HepG2 (cell line): ENCODE data around the gene PLIN3. TPM values are rescaled to one million over a fixed set of nuclear protein-coding genes. Genes with fewer than 3 reads are reported as not detected.

ENCODE experiments used
- ATAC-seq: fragments of 200-7000 bp; cut with Tn5 transposase; 3 replicates; pipeline ENCODE4 v1.9.1; 2020; ENCODE audit warnings: mild to moderate bottlenecking, moderate library complexity
- BruUV-seq: library from RNA; stranded (reverse); fragments of 400-500 nt; replicated peaks from 2 replicates; lab custom pipeline; 2021; lab: Mats Ljungman, UMichigan
- CTCF ChIA-PET: fragments of 300-600 bp; formaldehyde crosslinking; extraction: SDS; loops from one replicate; lab custom pipeline; 2021; ENCODE audit warnings: low total read pairs, inconsistent platforms, low intra/inter-chr PET ratio; lab: Yijun Ruan, JAX
- POLR2A ChIA-PET: fragments of 350-600 bp; sonication (Branson Sonifier 250); formaldehyde crosslinking; loops from one replicate; lab custom pipeline; 2020; ENCODE audit warnings: antibody characterized with exemption, inconsistent platforms; lab: Yijun Ruan, JAX
- DNase-seq: peaks from one replicate; pipeline ENCODE4 v3.0.0-alpha.2; 2015; ENCODE audit warnings: low spot score
- FAIRE-seq: peaks from 3 replicates; lab custom pipeline; 2011; peaks lifted over from hg19 to GRCh38; lab: Jason Lieb, UNC
- H2AFZ ChIP-seq: one replicate; pipeline ENCODE4 v1.6.1; 2011; ENCODE audit warnings: low read length, inconsistent platforms
- H3K27ac ChIP-seq: fragments of 300-600 bp; 3 replicates; pipeline ENCODE4 v1.8.0; 2011; ENCODE audit warnings: mixed run types, mild to moderate bottlenecking, mixed read lengths, low read length, inconsistent platforms; ENCODE audit not compliant: insufficient read depth; ENCODE audit errors: extremely low read length
- H3K27me3 ChIP-seq, 2 experiments: fragments of 200-600 bp in 1 of 2; 2 replicates in 1 of 2; 3 replicates in 1 of 2; pipeline versions ENCODE4 v1.6.0 to v1.8.0; 2011; ENCODE audit warnings: low read length in 2 of 2, mild to moderate bottlenecking in 2 of 2, moderate library complexity in 2 of 2, inconsistent platforms in 1 of 2; ENCODE audit not compliant: insufficient read depth in 2 of 2, control insufficient read depth in 1 of 2
- H3K36me3 ChIP-seq, 2 experiments: fragments of 200-600 bp in 1 of 2; replicated peaks in 1 of 2; 2 replicates in 1 of 2; 3 replicates in 1 of 2; pipeline versions ENCODE4 v1.5.1 to v1.8.0; 2011; ENCODE audit warnings: low read length in 2 of 2, inconsistent platforms in 1 of 2; ENCODE audit not compliant: insufficient read depth in 2 of 2, control insufficient read depth in 1 of 2
- H3K4me1 ChIP-seq: 2 replicates; pipeline ENCODE4 v1.5.1; 2012; ENCODE audit warnings: low read length, inconsistent platforms; ENCODE audit not compliant: insufficient read depth
- H3K4me2 ChIP-seq: 2 replicates; pipeline ENCODE4 v1.6.0; 2011; ENCODE audit warnings: low read depth, low read length, inconsistent platforms
- H3K4me3 ChIP-seq, 3 experiments: fragments of 200-600 bp in 1 of 3; sonication (generic), shearing (Covaris generic) in 1 of 3; replicated peaks in 1 of 3; 2 replicates each; pipeline ENCODE4 v1.5.1; 2011 to 2016; ENCODE audit warnings: low read length in 3 of 3, inconsistent platforms in 2 of 3, low read depth in 2 of 3, mild to moderate bottlenecking in 2 of 3, control low read depth in 1 of 3, mixed read lengths in 1 of 3; ENCODE audit not compliant: insufficient read depth in 1 of 3
- H3K79me2 ChIP-seq: one replicate; pipeline ENCODE4 v1.6.1; 2011; ENCODE audit warnings: low read length, inconsistent platforms; ENCODE audit not compliant: insufficient read depth
- H3K9ac ChIP-seq: 2 replicates; pipeline ENCODE4 v1.6.0; 2011; ENCODE audit warnings: mild to moderate bottlenecking, low read depth, low read length, inconsistent platforms; ENCODE audit not compliant: insufficient read depth
- H3K9me3 ChIP-seq: 2 replicates; pipeline ENCODE4 v1.5.1; 2012; ENCODE audit warnings: mild to moderate bottlenecking, low read length
- H4K20me1 ChIP-seq: 2 replicates; pipeline ENCODE4 v1.6.0; 2011; ENCODE audit warnings: inconsistent platforms, mild to moderate bottlenecking, low read length, moderate library complexity; ENCODE audit not compliant: insufficient read depth
- HNRNPL ChIP-seq: fragments of 200-400 bp; formaldehyde crosslinking; IDR thresholded peaks from 2 replicates; pipeline ENCODE4 v1.6.1; 2017; ENCODE audit warnings: mild to moderate bottlenecking, low read depth, low read length
- KMT2A ChIP-seq: sonication (generic); formaldehyde crosslinking; IDR thresholded peaks from 2 replicates; pipeline ENCODE4 v1.4.0; 2020; ENCODE audit warnings: missing genetic modification reagents
- MED1 ChIP-seq: sonication (generic); formaldehyde crosslinking; IDR thresholded peaks from 2 replicates; pipeline ENCODE4 v1.4.0; 2020; ENCODE audit warnings: missing genetic modification reagents
- NR2F6 ChIP-seq, 2 experiments: IDR thresholded peaks; 2 replicates each; pipeline ENCODE4 v1.6.1; 2016; ENCODE audit warnings: antibody characterized with exemption in 1 of 2, mild to moderate bottlenecking in 1 of 2
- RAD21 ChIP-seq: fragments of 450-650 bp; formaldehyde crosslinking; IDR thresholded peaks from 2 replicates; pipeline ENCODE4 v1.5.0; 2020; ENCODE audit warnings: mild to moderate bottlenecking
- SP1 ChIP-seq, 2 experiments: fragments of 450-650 bp in 1 of 2; sonication (generic) in 1 of 2; formaldehyde crosslinking in 1 of 2; IDR thresholded peaks; 2 replicates each; pipeline versions ENCODE4 v1.4.0 to v1.6.1; 2016 to 2020; ENCODE audit warnings: missing genetic modification reagents in 1 of 2
- ZBTB38 ChIP-seq: sonication (generic); formaldehyde crosslinking; IDR thresholded peaks from 2 replicates; pipeline ENCODE4 v1.5.1; 2020; ENCODE audit warnings: mild to moderate bottlenecking, missing genetic modification reagents
- ZMYM3 ChIP-seq: sonication (generic); formaldehyde crosslinking; IDR thresholded peaks from 2 replicates; pipeline ENCODE4 v1.5.1; 2020; ENCODE audit warnings: mild to moderate bottlenecking, missing genetic modification reagents
- ZNF280D ChIP-seq: sonication (generic); formaldehyde crosslinking; IDR thresholded peaks from 2 replicates; pipeline ENCODE4 v1.5.1; 2020; ENCODE audit warnings: mild to moderate bottlenecking, missing genetic modification reagents
- ZNF609 ChIP-seq: sonication (generic); formaldehyde crosslinking; IDR thresholded peaks from 2 replicates; pipeline ENCODE4 v1.4.0; 2020; ENCODE audit warnings: mild to moderate bottlenecking, missing genetic modification reagents, borderline replicate concordance
- ZNF644 ChIP-seq: IDR thresholded peaks from 2 replicates; pipeline ENCODE4 v1.6.1; 2016; ENCODE audit warnings: low read depth
- WGBS: methylation state at CpG from one replicate; pipeline ENCODE4 v1.1.6; 2017; ENCODE audit warnings: low lambda C conversion rate; 5-methylcytosine and 5-hydroxymethylcytosine counted together
- in situ Hi-C: cut with HindIII; loops from 2 replicates; pipeline ENCODE4 v1.10.0; 2017; ENCODE audit warnings: low pct_unique_long_range_greater_than_20kb; ENCODE audit not compliant: extremely low pct_ligation_motif_present
- intact Hi-C: fragments of 100-400 bp; cut with micrococcal nuclease; formaldehyde crosslinking; loops from one replicate; pipeline ENCODE4 v1.10.0; 2022; ENCODE audit not compliant: unreplicated experiment
- polyA plus RNA-seq, 8 experiments: library from polyadenylated mRNA; depleted of rRNA in 3 of 8; stranded (reverse) in 7 of 8; unstranded in 1 of 8; fragments of >200 nt; fragmentation: Illumina TruSeq in 4 of 8; extraction: Trizol in 4 of 8; gene quantifications; 2 replicates each; pipeline versions ENCODE4 v1.2.1 to v1.2.3, GENCODE V29; 2011 to 2016; ENCODE audit warnings: low read depth in 4 of 8, missing spikeins in 1 of 8, mixed read lengths in 1 of 8; ENCODE audit not compliant: insufficient read depth in 1 of 8
- total RNA-seq, 5 experiments: library from RNA; depleted of rRNA; stranded (reverse); fragments of >200 nt; fragmentation: Illumina TruSeq; extraction: Trizol; gene quantifications; 2 replicates each; pipeline ENCODE4 v1.2.3, GENCODE V29; 2016; ENCODE audit warnings: low read depth in 1 of 5

Gene PLIN3
- total and polyA plus RNA-seq, 2 of the 13 experiments (the other 11 are each of a cell fraction or from before 2014, with no cell fraction given), result 49.3 to 57.9 TPM

DNA sequence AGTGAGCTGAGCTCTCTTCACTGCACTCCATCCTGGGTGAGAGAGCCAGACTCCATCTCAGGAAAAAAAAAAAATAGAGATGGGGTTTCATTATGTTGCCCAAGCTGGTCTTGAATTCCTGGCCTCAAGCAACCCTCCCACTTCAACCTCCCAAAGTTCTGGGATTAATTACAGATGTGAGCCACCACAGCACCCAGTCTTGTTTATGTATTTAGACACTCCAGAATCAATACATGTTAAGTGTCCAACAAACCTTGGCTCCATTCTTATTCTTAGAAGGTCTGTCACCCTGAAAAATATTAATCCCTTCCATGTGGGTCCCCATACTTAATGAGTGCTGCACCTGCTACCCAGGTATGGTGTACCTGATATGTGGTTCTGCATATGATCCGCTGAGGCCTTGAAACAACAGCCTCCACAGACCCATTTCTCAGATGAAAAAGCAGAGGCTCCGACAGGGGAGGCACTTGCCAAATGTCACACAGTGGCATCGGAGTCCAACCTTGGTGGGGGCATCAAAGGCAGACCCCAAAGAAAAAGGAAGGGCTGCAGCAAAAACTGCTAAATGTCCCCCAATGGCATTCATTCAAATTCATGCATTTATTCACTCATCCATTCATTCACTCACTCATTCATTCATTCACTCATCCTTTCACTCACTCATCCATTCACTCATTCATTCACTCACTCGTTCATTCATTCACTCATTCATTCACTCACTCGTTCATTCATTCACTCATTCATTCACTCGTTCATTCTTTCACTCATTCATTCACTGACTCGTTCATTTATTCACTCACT is 52.6 kb downstream of the PLIN3 start (continued):
- TF ChIP-seq SP1 (IDR thresholded peaks at IDR 0.05) (no peak), SP1 (CRISPR knock-in tag; IDR thresholded peaks at IDR 0.05) (0 out of 2 replicates have a peak, but pooled peaks have one; percentile 10)
- TF ChIP-seq, all 625 proteins: peak for 11

- Histone ChIP-seq H2AFZ (no peak overlapping the region), H3K4me1 (peaks cover 58% of the 10 kb centered on the region), H3K9ac (no peak overlapping the region), H3K27ac (no peak overlapping the region), H4K20me1 (no peaks in the 10 kb centered on the region), H3K9me3 (no peaks in the 10 kb centered on the region), H3K27me3 (no peaks in the 10 kb centered on the region), H3K36me3 (peaks cover 1% of the 10 kb centered on the region in 2 experiments; a peak in 1 of 5 replicates), H3K79me2 (no peaks in the 10 kb centered on the region), H3K4me2 (0 out of 2 replicates have a peak overlapping the region, but pooled peaks have one; percentile 2), H3K4me3 (no peak overlapping the region; a peak in 1 of 6 replicates)
- no TSS peak for BruUV-seq
- in situ Hi-C loops, result loop anchor here (5.0 kb wide), 2 partner anchors 101 to 221 kb away; no protein-coding TSS in a partner anchor
- FAIRE-seq (peak; percentile 71), ATAC-seq (peak; percentile 76), DNase-seq (peak; percentile 63)
- intact Hi-C loops, result no loop called here
- ChIA-PET POLR2A (interaction anchor here (1.0 to 1.8 kb wide), 2 partner anchors 19 to 59 kb away, joined by 5 to 9 read pairs; partner anchors contain the start of gene TICAM1), CTCF (interaction anchor here (1.1 to 2.6 kb wide), 4 partner anchors 37 to 218 kb away, joined by 3 to 27 read pairs (median 5); no protein-coding TSS in a partner anchor)
- 51% methylated on average over 10 of the region's 12 CpGs for WGBS
- peak; percentile 79; the same call in 1 of the 2 replicates for TF ChIP-seq HNRNPL
- no peak for TF ChIP-seq ZNF609
- peak; percentile 98 for TF ChIP-seq ZMYM3 (CRISPR knock-in tag)
- TF ChIP-seq ZNF644 (CRISPR knock-in tag), result 0 out of 2 replicates have a peak, but pooled peaks have one; percentile 14
- peak; percentile 22; the same call in 1 of the 2 replicates for TF ChIP-seq NR2F6 (IDR thresholded peaks at IDR 0.05)
- peak; percentile 48; the same call in 1 of the 2 replicates for TF ChIP-seq NR2F6 (CRISPR knock-in tag; IDR thresholded peaks at IDR 0.05)
- peak; percentile 35; the same call in 1 of the 2 replicates for TF ChIP-seq MED1 (CRISPR knock-in tag)
- TF ChIP-seq ZBTB38, result 0 out of 2 replicates have a peak, but pooled peaks have one; percentile 17
- TF ChIP-seq KMT2A (CRISPR knock-in tag), result 0 out of 2 replicates have a peak, but pooled peaks have one; percentile 30
- no peak for TF ChIP-seq ZNF280D (CRISPR knock-in tag)
- TF ChIP-seq RAD21 (CRISPR knock-in tag), result peak; percentile 70; the same call in 1 of the 2 replicates
These were observed 55.9 kb downstream of the PLIN3 start for GRCh38 chr19:4811328-4812131.
